SK-N-SH treated with all-trans-retinoic acid at 6 μM for 48 hours (cell line): ENCODE results near the gene GPR32.
"Not testable (repeated sequence)": the region's sequence is repeated elsewhere in the genome, so short reads cannot be mapped to it uniquely, and the experiment has no call there.

Experiments
- ATAC-seq: fragments of 200-7000 bp; cut with Tn5 transposase; 3 replicates; pipeline ENCODE4 v1.9.1; 2020; ENCODE audit warnings: mild to moderate bottlenecking, moderate library complexity
- ARNTL ChIP-seq: fragments of 450-650 bp; formaldehyde crosslinking; IDR thresholded peaks from 2 replicates; pipeline ENCODE4 v1.5.0; 2020; ENCODE audit warnings: low read depth, mild to moderate bottlenecking, moderate library complexity, borderline replicate concordance
- BACH2 ChIP-seq: fragments of 250-450 bp; sonication (Bioruptor Pico); IDR thresholded peaks from 2 replicates; pipeline ENCODE4 v1.9.0; 2021; ENCODE audit warnings: mild to moderate bottlenecking, borderline replicate concordance
- CSDC2 ChIP-seq: fragments of 250-450 bp; sonication (Bioruptor Pico); IDR thresholded peaks from 2 replicates; pipeline ENCODE4 v1.5.0; 2020; ENCODE audit warnings: mild to moderate bottlenecking, moderate library complexity
- ESRRG ChIP-seq: fragments of 250-450 bp; sonication (Bioruptor Pico); IDR thresholded peaks from 2 replicates; pipeline ENCODE4 v1.6.1; 2021; ENCODE audit warnings: mild to moderate bottlenecking
- GLIS3 ChIP-seq: fragments of 250-450 bp; sonication (Bioruptor Pico); IDR thresholded peaks from 2 replicates; pipeline ENCODE4 v1.5.0; 2020; ENCODE audit warnings: mild to moderate bottlenecking, moderate library complexity
- ISL1 ChIP-seq: fragments of 250-450 bp; sonication (Bioruptor Pico); IDR thresholded peaks from 2 replicates; pipeline ENCODE4 v2.1.2; 2022; ENCODE audit warnings: mild to moderate bottlenecking, moderate library complexity
- OSR1 ChIP-seq: fragments of 250-450 bp; sonication (Bioruptor Pico); IDR thresholded peaks from 2 replicates; pipeline ENCODE4 v1.8.0; 2022; ENCODE audit warnings: moderate library complexity, mild to moderate bottlenecking, inconsistent platforms
- PPARA ChIP-seq: fragments of 250-450 bp; sonication (Bioruptor Pico); IDR thresholded peaks from 2 replicates; pipeline ENCODE4 v1.5.0; 2020; ENCODE audit warnings: mild to moderate bottlenecking, borderline replicate concordance
- RARB ChIP-seq: fragments of 250-450 bp; sonication (Bioruptor Pico); IDR thresholded peaks from 2 replicates; pipeline ENCODE4 v1.8.0; 2021; ENCODE audit warnings: mild to moderate bottlenecking, moderate library complexity
- TOX ChIP-seq: fragments of 250-450 bp; sonication (Bioruptor Pico); IDR thresholded peaks from 2 replicates; pipeline ENCODE4 v1.8.0; 2021; ENCODE audit warnings: mild to moderate bottlenecking, moderate library complexity, borderline replicate concordance
- ZC3H10 ChIP-seq: fragments of 250-450 bp; sonication (Bioruptor Pico); IDR thresholded peaks from 2 replicates; pipeline ENCODE4 v1.5.1; 2021; ENCODE audit warnings: mild to moderate bottlenecking, moderate library complexity
- ZFP30 ChIP-seq: fragments of 450-650 bp; formaldehyde crosslinking; IDR thresholded peaks from 2 replicates; pipeline ENCODE4 v1.5.0; 2022; ENCODE audit warnings: mild to moderate bottlenecking, moderate library complexity
- ZNF70 ChIP-seq: fragments of 450-650 bp; formaldehyde crosslinking; IDR thresholded peaks from 2 replicates; pipeline ENCODE4 v1.5.0; 2020; ENCODE audit warnings: mild to moderate bottlenecking, moderate library complexity
- ZNF8 ChIP-seq: fragments of 450-650 bp; formaldehyde crosslinking; IDR thresholded peaks from 2 replicates; pipeline ENCODE4 v1.5.0; 2020; ENCODE audit warnings: mild to moderate bottlenecking, moderate library complexity
- TF ChIP-seq, protein P1 (sequence below): fragments of 250-450 bp; sonication (Bioruptor Pico); IDR thresholded peaks from 2 replicates; pipeline ENCODE4 v1.8.0; 2021; ENCODE audit warnings: low read depth, mild to moderate bottlenecking, moderate library complexity, borderline replicate concordance
- TF ChIP-seq, protein P2 (sequence below): fragments of 250-450 bp; sonication (Bioruptor Pico); IDR thresholded peaks from 2 replicates; pipeline ENCODE4 v1.5.1; 2020; ENCODE audit warnings: low read depth, mild to moderate bottlenecking, moderate library complexity
- TF ChIP-seq, protein P3 (sequence below): fragments of 250-450 bp; sonication (Bioruptor Pico); IDR thresholded peaks from 2 replicates; pipeline ENCODE4 v1.8.0; 2020; ENCODE audit warnings: mild to moderate bottlenecking, moderate library complexity, borderline replicate concordance
- TF ChIP-seq, protein P4 (sequence below): fragments of 250-450 bp; sonication (Bioruptor Pico); IDR thresholded peaks from 2 replicates; pipeline ENCODE4 v1.5.0; 2020; ENCODE audit warnings: mild to moderate bottlenecking, moderate library complexity

Gene GPR32

DNA sequence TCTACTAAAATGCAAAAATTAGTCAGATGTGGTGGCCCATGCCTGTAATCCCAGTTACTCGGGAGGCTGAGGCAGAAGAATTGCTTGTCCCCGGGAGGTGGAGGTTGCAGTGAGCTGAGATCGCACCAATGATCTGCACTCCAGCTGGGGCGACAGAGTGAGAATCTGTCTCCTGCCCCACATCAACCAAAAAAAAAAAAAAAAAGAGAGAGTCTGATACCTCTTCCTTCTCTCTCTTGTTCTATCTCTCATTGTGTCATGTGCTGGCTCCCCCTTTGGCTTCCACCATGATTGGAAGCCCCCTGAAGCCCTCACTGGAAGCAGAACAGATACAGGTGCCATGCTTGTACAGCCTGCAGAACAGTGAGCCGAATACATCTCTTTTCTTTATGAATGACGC lies 26.7 kb upstream of the GPR32 start:
- no peak for ATAC-seq
- TF ChIP-seq, protein P1, sequence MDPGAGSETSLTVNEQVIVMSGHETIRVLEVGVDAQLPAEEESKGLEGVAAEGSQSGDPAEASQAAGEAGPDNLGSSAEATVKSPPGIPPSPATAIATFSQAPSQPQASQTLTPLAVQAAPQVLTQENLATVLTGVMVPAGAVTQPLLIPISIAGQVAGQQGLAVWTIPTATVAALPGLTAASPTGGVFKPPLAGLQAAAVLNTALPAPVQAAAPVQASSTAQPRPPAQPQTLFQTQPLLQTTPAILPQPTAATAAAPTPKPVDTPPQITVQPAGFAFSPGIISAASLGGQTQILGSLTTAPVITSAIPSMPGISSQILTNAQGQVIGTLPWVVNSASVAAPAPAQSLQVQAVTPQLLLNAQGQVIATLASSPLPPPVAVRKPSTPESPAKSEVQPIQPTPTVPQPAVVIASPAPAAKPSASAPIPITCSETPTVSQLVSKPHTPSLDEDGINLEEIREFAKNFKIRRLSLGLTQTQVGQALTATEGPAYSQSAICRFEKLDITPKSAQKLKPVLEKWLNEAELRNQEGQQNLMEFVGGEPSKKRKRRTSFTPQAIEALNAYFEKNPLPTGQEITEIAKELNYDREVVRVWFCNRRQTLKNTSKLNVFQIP (CRISPR knock-in tag): no peak
- TF ChIP-seq, protein P2, sequence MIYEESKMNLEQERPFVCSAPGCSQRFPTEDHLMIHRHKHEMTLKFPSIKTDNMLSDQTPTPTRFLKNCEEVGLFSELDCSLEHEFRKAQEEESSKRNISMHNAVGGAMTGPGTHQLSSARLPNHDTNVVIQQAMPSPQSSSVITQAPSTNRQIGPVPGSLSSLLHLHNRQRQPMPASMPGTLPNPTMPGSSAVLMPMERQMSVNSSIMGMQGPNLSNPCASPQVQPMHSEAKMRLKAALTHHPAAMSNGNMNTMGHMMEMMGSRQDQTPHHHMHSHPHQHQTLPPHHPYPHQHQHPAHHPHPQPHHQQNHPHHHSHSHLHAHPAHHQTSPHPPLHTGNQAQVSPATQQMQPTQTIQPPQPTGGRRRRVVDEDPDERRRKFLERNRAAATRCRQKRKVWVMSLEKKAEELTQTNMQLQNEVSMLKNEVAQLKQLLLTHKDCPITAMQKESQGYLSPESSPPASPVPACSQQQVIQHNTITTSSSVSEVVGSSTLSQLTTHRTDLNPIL (CRISPR knock-in tag): no peak

DNA sequence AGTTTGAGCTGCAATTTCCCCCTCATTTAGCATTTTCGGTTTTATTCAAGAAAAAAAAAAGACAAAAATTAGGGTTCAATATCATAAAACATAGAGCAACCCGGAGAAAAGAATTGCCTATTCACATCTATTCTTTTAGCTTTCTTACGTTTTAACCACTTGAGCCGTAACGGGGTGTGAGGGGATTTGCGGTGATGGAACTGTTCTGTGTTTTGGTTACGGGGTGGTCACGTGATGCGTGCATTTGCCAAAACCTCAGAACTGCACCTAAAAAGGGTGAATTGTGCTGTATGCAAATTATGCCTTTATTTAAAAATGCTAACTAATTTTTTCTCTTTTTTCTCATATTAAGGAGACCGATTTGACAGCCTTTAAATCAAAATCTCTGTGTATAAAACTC lies 25.0 kb upstream of the GPR32 start:
- no peak for ATAC-seq
- TF ChIP-seq GLIS3 (CRISPR knock-in tag) (no peak), ZC3H10 (CRISPR knock-in tag) (no peak), ZNF8 (CRISPR knock-in tag) (no peak), ISL1 (CRISPR knock-in tag) (no peak), ESRRG (no peak), ZNF70 (CRISPR knock-in tag) (no peak), TOX (no peak), OSR1 (CRISPR knock-in tag) (no peak), ARNTL (CRISPR knock-in tag) (no peak), CSDC2 (CRISPR knock-in tag) (no peak), RARB (CRISPR knock-in tag) (no peak)
- TF ChIP-seq, protein P3, sequence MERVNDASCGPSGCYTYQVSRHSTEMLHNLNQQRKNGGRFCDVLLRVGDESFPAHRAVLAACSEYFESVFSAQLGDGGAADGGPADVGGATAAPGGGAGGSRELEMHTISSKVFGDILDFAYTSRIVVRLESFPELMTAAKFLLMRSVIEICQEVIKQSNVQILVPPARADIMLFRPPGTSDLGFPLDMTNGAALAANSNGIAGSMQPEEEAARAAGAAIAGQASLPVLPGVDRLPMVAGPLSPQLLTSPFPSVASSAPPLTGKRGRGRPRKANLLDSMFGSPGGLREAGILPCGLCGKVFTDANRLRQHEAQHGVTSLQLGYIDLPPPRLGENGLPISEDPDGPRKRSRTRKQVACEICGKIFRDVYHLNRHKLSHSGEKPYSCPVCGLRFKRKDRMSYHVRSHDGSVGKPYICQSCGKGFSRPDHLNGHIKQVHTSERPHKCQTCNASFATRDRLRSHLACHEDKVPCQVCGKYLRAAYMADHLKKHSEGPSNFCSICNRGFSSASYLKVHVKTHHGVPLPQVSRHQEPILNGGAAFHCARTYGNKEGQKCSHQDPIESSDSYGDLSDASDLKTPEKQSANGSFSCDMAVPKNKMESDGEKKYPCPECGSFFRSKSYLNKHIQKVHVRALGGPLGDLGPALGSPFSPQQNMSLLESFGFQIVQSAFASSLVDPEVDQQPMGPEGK: no peak
- TF ChIP-seq, protein P2 (CRISPR knock-in tag): no peak
- TF ChIP-seq, protein P1 (CRISPR knock-in tag): no peak
- TF ChIP-seq, protein P4, sequence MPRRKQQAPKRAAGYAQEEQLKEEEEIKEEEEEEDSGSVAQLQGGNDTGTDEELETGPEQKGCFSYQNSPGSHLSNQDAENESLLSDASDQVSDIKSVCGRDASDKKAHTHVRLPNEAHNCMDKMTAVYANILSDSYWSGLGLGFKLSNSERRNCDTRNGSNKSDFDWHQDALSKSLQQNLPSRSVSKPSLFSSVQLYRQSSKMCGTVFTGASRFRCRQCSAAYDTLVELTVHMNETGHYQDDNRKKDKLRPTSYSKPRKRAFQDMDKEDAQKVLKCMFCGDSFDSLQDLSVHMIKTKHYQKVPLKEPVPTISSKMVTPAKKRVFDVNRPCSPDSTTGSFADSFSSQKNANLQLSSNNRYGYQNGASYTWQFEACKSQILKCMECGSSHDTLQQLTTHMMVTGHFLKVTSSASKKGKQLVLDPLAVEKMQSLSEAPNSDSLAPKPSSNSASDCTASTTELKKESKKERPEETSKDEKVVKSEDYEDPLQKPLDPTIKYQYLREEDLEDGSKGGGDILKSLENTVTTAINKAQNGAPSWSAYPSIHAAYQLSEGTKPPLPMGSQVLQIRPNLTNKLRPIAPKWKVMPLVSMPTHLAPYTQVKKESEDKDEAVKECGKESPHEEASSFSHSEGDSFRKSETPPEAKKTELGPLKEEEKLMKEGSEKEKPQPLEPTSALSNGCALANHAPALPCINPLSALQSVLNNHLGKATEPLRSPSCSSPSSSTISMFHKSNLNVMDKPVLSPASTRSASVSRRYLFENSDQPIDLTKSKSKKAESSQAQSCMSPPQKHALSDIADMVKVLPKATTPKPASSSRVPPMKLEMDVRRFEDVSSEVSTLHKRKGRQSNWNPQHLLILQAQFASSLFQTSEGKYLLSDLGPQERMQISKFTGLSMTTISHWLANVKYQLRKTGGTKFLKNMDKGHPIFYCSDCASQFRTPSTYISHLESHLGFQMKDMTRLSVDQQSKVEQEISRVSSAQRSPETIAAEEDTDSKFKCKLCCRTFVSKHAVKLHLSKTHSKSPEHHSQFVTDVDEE (CRISPR knock-in tag): no peak

DNA sequence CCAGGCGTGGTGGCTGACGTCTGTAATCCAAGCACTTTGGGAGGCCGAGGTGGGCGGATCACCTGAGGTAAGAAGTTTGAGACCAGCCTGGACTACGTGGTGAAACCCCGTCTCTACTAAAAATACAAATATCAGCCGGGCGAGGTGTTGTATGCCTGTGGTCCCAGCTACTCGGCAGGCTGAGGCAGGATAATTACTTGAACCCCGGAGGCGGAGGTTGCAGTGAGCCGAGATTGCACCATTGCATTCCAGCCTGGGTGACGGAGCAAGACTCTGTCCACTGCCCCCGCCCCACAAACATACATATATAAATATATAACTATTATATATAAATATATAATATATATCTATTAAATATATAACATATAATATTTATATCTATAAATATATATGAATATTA lies 23.1 kb upstream of the GPR32 start:
- ATAC-seq: not testable (repeated sequence)

DNA sequence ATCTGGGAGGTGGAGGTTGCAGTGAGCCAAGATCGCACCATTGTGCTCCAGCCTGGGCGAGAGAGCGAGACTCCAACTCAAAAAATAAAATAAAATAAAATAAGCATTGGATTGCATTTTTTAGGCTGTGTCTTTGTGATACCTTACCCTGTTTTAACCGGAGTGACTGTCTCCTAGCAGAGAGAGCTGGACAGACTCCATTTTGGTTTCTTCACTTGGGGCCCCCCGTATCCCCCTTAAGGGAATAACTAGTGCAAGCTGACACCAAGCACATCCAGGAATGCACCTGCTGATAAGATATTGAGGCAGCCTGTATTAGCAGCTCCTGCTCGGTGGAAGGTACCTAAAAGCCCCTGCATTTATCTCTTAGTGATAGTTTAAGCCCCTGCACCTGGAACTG lies 20.8 kb upstream of the GPR32 start:
- ATAC-seq: no peak
- TF ChIP-seq BACH2 (CRISPR knock-in tag) (no peak), ZFP30 (CRISPR knock-in tag) (no peak), RARB (CRISPR knock-in tag) (no peak), ZC3H10 (CRISPR knock-in tag) (no peak), PPARA (no peak)
- TF ChIP-seq, protein P1 (CRISPR knock-in tag): no peak
